HepG2 (cell line): ENCODE results near the gene VPS52. TPM values are rescaled to one million over a fixed set of nuclear protein-coding genes. Genes with fewer than 3 reads are reported as not detected.

Experiments used
- ATAC-seq: fragments of 200-7000 bp; cut with Tn5 transposase; 3 replicates; pipeline ENCODE4 v1.9.1; 2020; ENCODE audit warnings: mild to moderate bottlenecking, moderate library complexity
- BruUV-seq: library from RNA; stranded (reverse); fragments of 400-500 nt; replicated peaks from 2 replicates; lab custom pipeline; 2021; lab: Mats Ljungman, UMichigan
- CTCF ChIA-PET: fragments of 300-600 bp; formaldehyde crosslinking; extraction: SDS; loops from one replicate; lab custom pipeline; 2021; ENCODE audit warnings: low total read pairs, inconsistent platforms, low intra/inter-chr PET ratio; lab: Yijun Ruan, JAX
- POLR2A ChIA-PET: fragments of 350-600 bp; sonication (Branson Sonifier 250); formaldehyde crosslinking; loops from one replicate; lab custom pipeline; 2020; ENCODE audit warnings: antibody characterized with exemption, inconsistent platforms; lab: Yijun Ruan, JAX
- DNase-seq: peaks from one replicate; pipeline ENCODE4 v3.0.0-alpha.2; 2015; ENCODE audit warnings: low spot score
- FAIRE-seq: peaks from 3 replicates; lab custom pipeline; 2011; peaks lifted over from hg19 to GRCh38; lab: Jason Lieb, UNC
- H2AFZ ChIP-seq: one replicate; pipeline ENCODE4 v1.6.1; 2011; ENCODE audit warnings: low read length, inconsistent platforms
- H3K27ac ChIP-seq: fragments of 300-600 bp; 3 replicates; pipeline ENCODE4 v1.8.0; 2011; ENCODE audit warnings: mixed run types, mild to moderate bottlenecking, mixed read lengths, low read length, inconsistent platforms; ENCODE audit not compliant: insufficient read depth; ENCODE audit errors: extremely low read length
- H3K27me3 ChIP-seq, 2 experiments: fragments of 200-600 bp in 1 of 2; 2 replicates in 1 of 2; 3 replicates in 1 of 2; pipeline versions ENCODE4 v1.6.0 to v1.8.0; 2011; ENCODE audit warnings: low read length in 2 of 2, mild to moderate bottlenecking in 2 of 2, moderate library complexity in 2 of 2, inconsistent platforms in 1 of 2; ENCODE audit not compliant: insufficient read depth in 2 of 2, control insufficient read depth in 1 of 2
- H3K36me3 ChIP-seq, 2 experiments: fragments of 200-600 bp in 1 of 2; replicated peaks in 1 of 2; 2 replicates in 1 of 2; 3 replicates in 1 of 2; pipeline versions ENCODE4 v1.5.1 to v1.8.0; 2011; ENCODE audit warnings: low read length in 2 of 2, inconsistent platforms in 1 of 2; ENCODE audit not compliant: insufficient read depth in 2 of 2, control insufficient read depth in 1 of 2
- H3K4me1 ChIP-seq: 2 replicates; pipeline ENCODE4 v1.5.1; 2012; ENCODE audit warnings: low read length, inconsistent platforms; ENCODE audit not compliant: insufficient read depth
- H3K4me2 ChIP-seq: 2 replicates; pipeline ENCODE4 v1.6.0; 2011; ENCODE audit warnings: low read depth, low read length, inconsistent platforms
- H3K4me3 ChIP-seq, 3 experiments: fragments of 200-600 bp in 1 of 3; sonication (generic), shearing (Covaris generic) in 1 of 3; replicated peaks in 1 of 3; 2 replicates each; pipeline ENCODE4 v1.5.1; 2011 to 2016; ENCODE audit warnings: low read length in 3 of 3, inconsistent platforms in 2 of 3, low read depth in 2 of 3, mild to moderate bottlenecking in 2 of 3, control low read depth in 1 of 3, mixed read lengths in 1 of 3; ENCODE audit not compliant: insufficient read depth in 1 of 3
- H3K79me2 ChIP-seq: one replicate; pipeline ENCODE4 v1.6.1; 2011; ENCODE audit warnings: low read length, inconsistent platforms; ENCODE audit not compliant: insufficient read depth
- H3K9ac ChIP-seq: 2 replicates; pipeline ENCODE4 v1.6.0; 2011; ENCODE audit warnings: mild to moderate bottlenecking, low read depth, low read length, inconsistent platforms; ENCODE audit not compliant: insufficient read depth
- H3K9me3 ChIP-seq: 2 replicates; pipeline ENCODE4 v1.5.1; 2012; ENCODE audit warnings: mild to moderate bottlenecking, low read length
- H4K20me1 ChIP-seq: 2 replicates; pipeline ENCODE4 v1.6.0; 2011; ENCODE audit warnings: inconsistent platforms, mild to moderate bottlenecking, low read length, moderate library complexity; ENCODE audit not compliant: insufficient read depth
- HHEX ChIP-seq: IDR thresholded peaks from 2 replicates; pipeline ENCODE4 v1.6.1; 2016; ENCODE audit warnings: control low read depth
- MYNN ChIP-seq: sonication (generic); formaldehyde crosslinking; IDR thresholded peaks from 2 replicates; pipeline ENCODE4 v1.4.0; 2020; ENCODE audit warnings: mild to moderate bottlenecking, low read depth, missing genetic modification reagents
- NFE2L1 ChIP-seq: sonication (generic); formaldehyde crosslinking; IDR thresholded peaks from 2 replicates; pipeline ENCODE4 v1.4.0; 2020; ENCODE audit warnings: missing genetic modification reagents, mild to moderate bottlenecking, borderline replicate concordance
- NFYC ChIP-seq: IDR thresholded peaks from 2 replicates; pipeline ENCODE4 v1.6.1; 2016; ENCODE audit warnings: missing genetic modification reagents, missing compliant biosample characterization
- ONECUT2 ChIP-seq: sonication (generic); formaldehyde crosslinking; IDR thresholded peaks from 2 replicates; pipeline ENCODE4 v1.4.0; 2020; ENCODE audit warnings: missing genetic modification reagents
- PLRG1 ChIP-seq: fragments of 450-650 bp; conservative IDR thresholded peaks from 2 replicates; pipeline ENCODE4 v1.6.1; 2016
- RFX5 ChIP-seq: IDR thresholded peaks from 2 replicates; pipeline ENCODE4 v1.6.1; 2011; ENCODE audit warnings: low read depth, low read length, improper control_type of control experiment
- SALL1 ChIP-seq: sonication (generic); formaldehyde crosslinking; IDR thresholded peaks from 2 replicates; pipeline ENCODE4 v1.8.0; 2022; ENCODE audit warnings: mild to moderate bottlenecking, missing genetic modification reagents
- ZFP41 ChIP-seq: sonication (generic); formaldehyde crosslinking; IDR thresholded peaks from 2 replicates; pipeline ENCODE4 v1.4.0; 2020; ENCODE audit warnings: mild to moderate bottlenecking, missing genetic modification reagents, borderline replicate concordance
- ZNF552 ChIP-seq: sonication (generic); formaldehyde crosslinking; IDR thresholded peaks from 2 replicates; pipeline ENCODE4 v1.9.0; 2022; ENCODE audit warnings: missing genetic modification reagents, mild to moderate bottlenecking, borderline replicate concordance
- ZNF768 ChIP-seq: sonication (generic); formaldehyde crosslinking; IDR thresholded peaks from 2 replicates; pipeline ENCODE4 v1.4.0; 2020; ENCODE audit warnings: missing genetic modification reagents
- WGBS: methylation state at CpG from one replicate; pipeline ENCODE4 v1.1.6; 2017; ENCODE audit warnings: low lambda C conversion rate; 5-methylcytosine and 5-hydroxymethylcytosine counted together
- in situ Hi-C: cut with HindIII; loops from 2 replicates; pipeline ENCODE4 v1.10.0; 2017; ENCODE audit warnings: low pct_unique_long_range_greater_than_20kb; ENCODE audit not compliant: extremely low pct_ligation_motif_present
- intact Hi-C: fragments of 100-400 bp; cut with micrococcal nuclease; formaldehyde crosslinking; loops from one replicate; pipeline ENCODE4 v1.10.0; 2022; ENCODE audit not compliant: unreplicated experiment
- polyA plus RNA-seq, 8 experiments: library from polyadenylated mRNA; depleted of rRNA in 3 of 8; stranded (reverse) in 7 of 8; unstranded in 1 of 8; fragments of >200 nt; fragmentation: Illumina TruSeq in 4 of 8; extraction: Trizol in 4 of 8; gene quantifications; 2 replicates each; pipeline versions ENCODE4 v1.2.1 to v1.2.3, GENCODE V29; 2011 to 2016; ENCODE audit warnings: low read depth in 4 of 8, missing spikeins in 1 of 8, mixed read lengths in 1 of 8; ENCODE audit not compliant: insufficient read depth in 1 of 8
- total RNA-seq, 5 experiments: library from RNA; depleted of rRNA; stranded (reverse); fragments of >200 nt; fragmentation: Illumina TruSeq; extraction: Trizol; gene quantifications; 2 replicates each; pipeline ENCODE4 v1.2.3, GENCODE V29; 2016; ENCODE audit warnings: low read depth in 1 of 5
- TF ChIP-seq, protein P1 (sequence below): sonication (generic); formaldehyde crosslinking; IDR thresholded peaks from 2 replicates; pipeline ENCODE4 v1.8.0; 2022; ENCODE audit warnings: mild to moderate bottlenecking, missing genetic modification reagents, borderline replicate concordance
- TF ChIP-seq, protein P2 (sequence below): sonication (generic); formaldehyde crosslinking; IDR thresholded peaks from 2 replicates; pipeline ENCODE4 v1.5.0; 2020; ENCODE audit warnings: mild to moderate bottlenecking, missing genetic modification reagents
- TF ChIP-seq, protein P3 (sequence below): sonication (generic); formaldehyde crosslinking; IDR thresholded peaks from 2 replicates; pipeline ENCODE4 v1.4.0; 2020; ENCODE audit warnings: missing genetic modification reagents
- TF ChIP-seq, protein P4 (sequence below): sonication (generic); formaldehyde crosslinking; IDR thresholded peaks from 2 replicates; pipeline ENCODE4 v1.4.0; 2020; ENCODE audit warnings: missing genetic modification reagents

The VPS52 gene
- total and polyA plus RNA-seq, 2 of the 13 experiments (the other 11 are each of a cell fraction or from before 2014, with no cell fraction given), result 48.9 to 85.5 TPM

DNA sequence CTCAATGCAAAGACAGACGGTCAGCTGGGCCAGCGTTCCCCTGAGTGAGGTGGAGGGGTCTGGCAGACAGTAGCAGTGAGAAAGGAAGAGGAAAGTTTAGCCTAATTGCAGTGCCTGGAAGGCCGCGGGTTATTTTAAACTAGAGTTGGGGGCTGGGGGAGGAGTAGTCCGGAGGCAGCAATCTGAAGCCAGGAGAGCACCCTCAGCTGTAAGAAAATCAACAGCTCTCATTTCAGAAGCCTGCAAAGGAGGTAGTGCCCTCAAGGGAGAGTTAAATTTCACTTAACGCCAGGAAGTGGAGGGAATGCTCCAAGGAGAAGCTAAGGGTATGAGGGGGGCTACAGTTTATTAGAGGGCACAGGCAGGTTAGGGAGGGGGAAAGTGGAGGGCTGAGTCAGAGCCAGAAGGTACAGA is 36.4 kb downstream of the VPS52 start:
- Histone ChIP-seq H3K36me3 (no peaks in the 10 kb centered on the region), H3K27ac (no peak overlapping the region), H4K20me1 (no peaks in the 10 kb centered on the region), H3K79me2 (no peaks in the 10 kb centered on the region), H2AFZ (no peak overlapping the region), H3K4me3 (no peak overlapping the region), H3K4me2 (no peak overlapping the region), H3K9ac (no peak overlapping the region), H3K27me3 (peaks cover 2 to 39% of the 10 kb centered on the region in 2 experiments; a peak in 4 of 5 replicates), H3K4me1 (no peaks in the 10 kb centered on the region), H3K9me3 (no peaks in the 10 kb centered on the region)
- 6% methylated on average over 6 of the region's 6 CpGs for WGBS
- DNase-seq (no peak), FAIRE-seq (no peak), ATAC-seq (no peak)
- no TSS peak for BruUV-seq
- CTCF ChIA-PET, result no interaction called here
- TF ChIP-seq MYNN (CRISPR knock-in tag), result no peak
- TF ChIP-seq RFX5, result no peak
- TF ChIP-seq, protein P1, sequence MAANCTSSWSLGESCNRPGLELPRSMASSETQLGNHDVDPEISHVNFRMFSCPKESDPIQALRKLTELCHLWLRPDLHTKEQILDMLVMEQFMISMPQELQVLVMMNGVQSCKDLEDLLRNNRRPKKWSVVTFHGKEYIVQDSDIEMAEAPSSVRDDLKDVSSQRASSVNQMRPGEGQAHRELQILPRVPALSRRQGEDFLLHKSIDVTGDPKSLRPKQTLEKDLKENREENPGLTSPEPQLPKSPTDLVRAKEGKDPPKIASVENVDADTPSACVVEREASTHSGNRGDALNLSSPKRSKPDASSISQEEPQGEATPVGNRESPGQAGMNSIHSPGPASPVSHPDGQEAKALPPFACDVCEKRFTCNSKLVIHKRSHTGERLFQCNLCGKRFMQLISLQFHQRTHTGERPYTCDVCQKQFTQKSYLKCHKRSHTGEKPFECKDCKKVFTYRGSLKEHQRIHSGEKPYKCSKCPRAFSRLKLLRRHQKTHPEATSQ, result no peak
- no peak for TF ChIP-seq ZFP41
- TF ChIP-seq PLRG1, result no peak
- TF ChIP-seq, protein P2, sequence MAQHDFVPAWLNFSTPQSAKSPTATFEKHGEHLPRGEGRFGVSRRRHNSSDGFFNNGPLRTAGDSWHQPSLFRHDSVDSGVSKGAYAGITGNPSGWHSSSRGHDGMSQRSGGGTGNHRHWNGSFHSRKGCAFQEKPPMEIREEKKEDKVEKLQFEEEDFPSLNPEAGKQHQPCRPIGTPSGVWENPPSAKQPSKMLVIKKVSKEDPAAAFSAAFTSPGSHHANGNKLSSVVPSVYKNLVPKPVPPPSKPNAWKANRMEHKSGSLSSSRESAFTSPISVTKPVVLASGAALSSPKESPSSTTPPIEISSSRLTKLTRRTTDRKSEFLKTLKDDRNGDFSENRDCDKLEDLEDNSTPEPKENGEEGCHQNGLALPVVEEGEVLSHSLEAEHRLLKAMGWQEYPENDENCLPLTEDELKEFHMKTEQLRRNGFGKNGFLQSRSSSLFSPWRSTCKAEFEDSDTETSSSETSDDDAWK (CRISPR knock-in tag), result no peak
- TF ChIP-seq, protein P3, sequence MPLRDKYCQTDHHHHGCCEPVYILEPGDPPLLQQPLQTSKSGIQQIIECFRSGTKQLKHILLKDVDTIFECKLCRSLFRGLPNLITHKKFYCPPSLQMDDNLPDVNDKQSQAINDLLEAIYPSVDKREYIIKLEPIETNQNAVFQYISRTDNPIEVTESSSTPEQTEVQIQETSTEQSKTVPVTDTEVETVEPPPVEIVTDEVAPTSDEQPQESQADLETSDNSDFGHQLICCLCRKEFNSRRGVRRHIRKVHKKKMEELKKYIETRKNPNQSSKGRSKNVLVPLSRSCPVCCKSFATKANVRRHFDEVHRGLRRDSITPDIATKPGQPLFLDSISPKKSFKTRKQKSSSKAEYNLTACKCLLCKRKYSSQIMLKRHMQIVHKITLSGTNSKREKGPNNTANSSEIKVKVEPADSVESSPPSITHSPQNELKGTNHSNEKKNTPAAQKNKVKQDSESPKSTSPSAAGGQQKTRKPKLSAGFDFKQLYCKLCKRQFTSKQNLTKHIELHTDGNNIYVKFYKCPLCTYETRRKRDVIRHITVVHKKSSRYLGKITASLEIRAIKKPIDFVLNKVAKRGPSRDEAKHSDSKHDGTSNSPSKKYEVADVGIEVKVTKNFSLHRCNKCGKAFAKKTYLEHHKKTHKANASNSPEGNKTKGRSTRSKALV (CRISPR knock-in tag), result no peak
- TF ChIP-seq, protein P4, sequence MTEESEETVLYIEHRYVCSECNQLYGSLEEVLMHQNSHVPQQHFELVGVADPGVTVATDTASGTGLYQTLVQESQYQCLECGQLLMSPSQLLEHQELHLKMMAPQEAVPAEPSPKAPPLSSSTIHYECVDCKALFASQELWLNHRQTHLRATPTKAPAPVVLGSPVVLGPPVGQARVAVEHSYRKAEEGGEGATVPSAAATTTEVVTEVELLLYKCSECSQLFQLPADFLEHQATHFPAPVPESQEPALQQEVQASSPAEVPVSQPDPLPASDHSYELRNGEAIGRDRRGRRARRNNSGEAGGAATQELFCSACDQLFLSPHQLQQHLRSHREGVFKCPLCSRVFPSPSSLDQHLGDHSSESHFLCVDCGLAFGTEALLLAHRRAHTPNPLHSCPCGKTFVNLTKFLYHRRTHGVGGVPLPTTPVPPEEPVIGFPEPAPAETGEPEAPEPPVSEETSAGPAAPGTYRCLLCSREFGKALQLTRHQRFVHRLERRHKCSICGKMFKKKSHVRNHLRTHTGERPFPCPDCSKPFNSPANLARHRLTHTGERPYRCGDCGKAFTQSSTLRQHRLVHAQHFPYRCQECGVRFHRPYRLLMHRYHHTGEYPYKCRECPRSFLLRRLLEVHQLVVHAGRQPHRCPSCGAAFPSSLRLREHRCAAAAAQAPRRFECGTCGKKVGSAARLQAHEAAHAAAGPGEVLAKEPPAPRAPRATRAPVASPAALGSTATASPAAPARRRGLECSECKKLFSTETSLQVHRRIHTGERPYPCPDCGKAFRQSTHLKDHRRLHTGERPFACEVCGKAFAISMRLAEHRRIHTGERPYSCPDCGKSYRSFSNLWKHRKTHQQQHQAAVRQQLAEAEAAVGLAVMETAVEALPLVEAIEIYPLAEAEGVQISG (CRISPR knock-in tag), result no peak
- TF ChIP-seq ZNF552 (CRISPR knock-in tag), result no peak
- no peak for TF ChIP-seq NFE2L1
- no peak for TF ChIP-seq SALL1 (CRISPR knock-in tag)
- TF ChIP-seq NFYC (CRISPR knock-in tag), result no peak
- no peak for TF ChIP-seq ONECUT2 (CRISPR knock-in tag)
- no peak for TF ChIP-seq ZNF768 (CRISPR knock-in tag)
- TF ChIP-seq HHEX (CRISPR knock-in tag), result no peak
- POLR2A ChIA-PET, result interaction anchor here (1.6 kb wide), 1 partner anchor 14 kb away, joined by 6 read pairs; no protein-coding TSS in a partner anchor
- in situ Hi-C loops, result no loop called here
- intact Hi-C loops, result no loop called here
